HEK293T (cell line): Measurements from ENCODE around the gene BOD1.

ENCODE experiments used
- CTCF ChIA-PET: fragments of 350-600 bp; formaldehyde crosslinking; extraction: SDS; loops from one replicate; lab custom pipeline; 2021; ENCODE audit warnings: antibody characterized with exemption, inconsistent platforms; lab: Yijun Ruan, JAX
- POLR2A ChIA-PET: fragments of 350-600 bp; formaldehyde crosslinking; extraction: SDS; loops from one replicate; lab custom pipeline; 2020; ENCODE audit warnings: antibody characterized with exemption, inconsistent platforms; lab: Yijun Ruan, JAX
- DNase-seq: peaks from one replicate; pipeline ENCODE4 v3.0.0; 2012; ENCODE audit warnings: mixed read lengths; ENCODE audit errors: extremely low spot score
- ARNT ChIP-seq: fragments of 450-650 bp; IDR thresholded peaks from 2 replicates; pipeline ENCODE4 v1.6.1; 2017; ENCODE audit warnings: mild to moderate bottlenecking
- BHLHE40 ChIP-seq: fragments of 450-650 bp; IDR thresholded peaks from 2 replicates; pipeline ENCODE4 v1.6.1; 2016; ENCODE audit warnings: mild to moderate bottlenecking, moderate library complexity, borderline replicate concordance
- CTBP1 ChIP-seq: fragments of 450-650 bp; IDR thresholded peaks from 2 replicates; pipeline ENCODE4 v1.6.1; 2016; ENCODE audit warnings: borderline replicate concordance
- ELF4 ChIP-seq: fragments of 450-650 bp; IDR thresholded peaks from 2 replicates; pipeline ENCODE4 v1.6.1; 2017; ENCODE audit warnings: antibody characterized with exemption
- FOXA1 ChIP-seq: fragments of 450-650 bp; IDR thresholded peaks from 2 replicates; pipeline ENCODE4 v1.6.1; 2016; ENCODE audit warnings: mild to moderate bottlenecking
- FOXK2 ChIP-seq: fragments of 450-650 bp; IDR thresholded peaks from 2 replicates; pipeline ENCODE4 v1.6.1; 2016; ENCODE audit warnings: mild to moderate bottlenecking
- FOXM1 ChIP-seq: fragments of 450-650 bp; IDR thresholded peaks from 2 replicates; pipeline ENCODE4 v1.6.1; 2017; ENCODE audit warnings: mild to moderate bottlenecking, borderline replicate concordance
- HDGF ChIP-seq: fragments of 450-650 bp; IDR thresholded peaks from 2 replicates; pipeline ENCODE4 v1.6.1; 2017; ENCODE audit warnings: antibody characterized with exemption, borderline replicate concordance
- L3MBTL2 ChIP-seq: fragments of 450-650 bp; conservative IDR thresholded peaks from 2 replicates; pipeline ENCODE4 v1.6.1; 2016; ENCODE audit warnings: mild to moderate bottlenecking
- LEF1 ChIP-seq: fragments of 450-650 bp; IDR thresholded peaks from 2 replicates; pipeline ENCODE4 v1.6.1; 2017; ENCODE audit warnings: mild to moderate bottlenecking, borderline replicate concordance
- NFRKB ChIP-seq: fragments of 450-650 bp; IDR thresholded peaks from 2 replicates; pipeline ENCODE4 v1.6.1; 2016; ENCODE audit warnings: mild to moderate bottlenecking, moderate library complexity
- PKNOX1 ChIP-seq: fragments of 450-650 bp; IDR thresholded peaks from 2 replicates; pipeline ENCODE4 v1.6.1; 2016
- SP1 ChIP-seq: fragments of 450-650 bp; IDR thresholded peaks from 2 replicates; pipeline ENCODE4 v1.6.1; 2017
- SUZ12 ChIP-seq: fragments of 450-650 bp; IDR thresholded peaks from 2 replicates; pipeline ENCODE4 v1.6.1; 2016; ENCODE audit warnings: mild to moderate bottlenecking
- TARDBP ChIP-seq: fragments of 450-650 bp; IDR thresholded peaks from 2 replicates; pipeline ENCODE4 v1.6.1; 2016
- ZNF384 ChIP-seq: fragments of 450-650 bp; IDR thresholded peaks from 2 replicates; pipeline ENCODE4 v1.6.1; 2016

The BOD1 gene

GRCh38 chr5:173573126-173573960 is 43.1 kb downstream of the BOD1 start:
- DNase-seq, result peak; percentile 93
- ChIA-PET POLR2A (interaction anchor here (0.7 kb wide), 1 partner anchor 246 kb away, joined by 3 read pairs; no protein-coding TSS in a partner anchor), CTCF (interaction anchor here (0.5 to 1.6 kb wide), 14 partner anchors 11 to 765 kb away, joined by 3 to 4 read pairs (median 3); partner anchors contain the start of genes BOD1 and STC2)
- TF ChIP-seq L3MBTL2 (peak; percentile 30; the same call in 1 of the 2 replicates), NFRKB (no peak)

GRCh38 chr5:173572431-173573125 is 43.9 kb downstream of the BOD1 start:
- TF ChIP-seq LEF1, result no peak
- no peak for TF ChIP-seq NFRKB
- TF ChIP-seq BHLHE40, result no peak
- no peak for TF ChIP-seq SP1
- TF ChIP-seq CTBP1, result no peak
- TF ChIP-seq ELF4, result no peak
- ChIA-PET POLR2A (interaction anchor here (0.7 kb wide), 1 partner anchor 245 kb away, joined by 3 read pairs; no protein-coding TSS in a partner anchor), CTCF (interaction anchor here (0.6 to 1.6 kb wide), 10 partner anchors 11 to 363 kb away, joined by 3 to 4 read pairs (median 4); partner anchors contain the start of genes BOD1 and STC2)
- DNase-seq, result no peak

GRCh38 chr5:173570321-173571090 is 45.9 kb downstream of the BOD1 start:
- DNase-seq, result no peak
- TF ChIP-seq PKNOX1 (no peak), L3MBTL2 (no peak), ELF4 (no peak), FOXK2 (no peak), TARDBP (no peak), NFRKB (no peak)
- CTCF ChIA-PET, result interaction anchor here (1.2 kb wide), 1 partner anchor 276 kb away, joined by 3 read pairs; no protein-coding TSS in a partner anchor
- POLR2A ChIA-PET, result interaction anchor here (0.8 kb wide), 1 partner anchor 242 kb away, joined by 3 read pairs; the partner anchor contains the start of gene STC2

- ChIA-PET POLR2A (no interaction called here), CTCF (interaction anchor here (1.1 kb wide), 1 partner anchor 15 kb away, joined by 3 read pairs; no protein-coding TSS in a partner anchor)
- no peak for DNase-seq
- no peak for TF ChIP-seq BHLHE40
- no peak for TF ChIP-seq SUZ12
- TF ChIP-seq SP1, result no peak
- no peak for TF ChIP-seq TARDBP
- no peak for TF ChIP-seq CTBP1
- TF ChIP-seq ELF4, result no peak
- no peak for TF ChIP-seq ARNT
- TF ChIP-seq FOXA1, result no peak
- no peak for TF ChIP-seq LEF1
- TF ChIP-seq L3MBTL2, result no peak
- no peak for TF ChIP-seq ZNF384
- no peak for TF ChIP-seq NFRKB
- no peak for TF ChIP-seq FOXK2
- TF ChIP-seq PKNOX1, result no peak
- no peak for TF ChIP-seq HDGF
- no peak for TF ChIP-seq FOXM1
Observed at GRCh38 chr5:173568703-173569102, 47.7 kb downstream of the BOD1 start.

- CTCF ChIA-PET, result no interaction called here
- POLR2A ChIA-PET, result no interaction called here
- DNase-seq, result no peak
- TF ChIP-seq PKNOX1 (no peak), HDGF (no peak), L3MBTL2 (no peak), TARDBP (no peak), ARNT (no peak), ELF4 (no peak), FOXM1 (no peak), ZNF384 (no peak), FOXA1 (no peak), LEF1 (no peak), SP1 (no peak), SUZ12 (no peak), NFRKB (no peak), CTBP1 (no peak), BHLHE40 (no peak), FOXK2 (no peak)
Observed at GRCh38 chr5:173568128-173568527, 48.3 kb downstream of the BOD1 start.
